Endodermal cell (in vitro differentiated cells): ENCODE results near the gene CELF4. TPM values are rescaled to one million over a fixed set of nuclear protein-coding genes. Genes with fewer than 3 reads are reported as not detected.

Experiments used
- DNase-seq: peaks from one replicate; pipeline ENCODE4 v3.0.0-alpha.2; 2017
- H3K27ac ChIP-seq: 2 replicates; pipeline ENCODE4 v1.5.1; 2013; ENCODE audit warnings: mild to moderate bottlenecking, low read depth, low read length, moderate library complexity
- H3K27me3 ChIP-seq: 2 replicates; pipeline ENCODE4 v1.6.1; 2013; ENCODE audit warnings: mild to moderate bottlenecking, low read length, moderate library complexity; ENCODE audit not compliant: insufficient read depth, control insufficient read depth, poor library complexity, severe bottlenecking
- H3K36me3 ChIP-seq: 2 replicates; pipeline ENCODE4 v1.7.0; 2013; ENCODE audit warnings: mild to moderate bottlenecking, low read length, moderate library complexity; ENCODE audit not compliant: control insufficient read depth, insufficient read depth
- H3K4me1 ChIP-seq: one replicate; pipeline ENCODE4 v1.7.0; 2013; ENCODE audit warnings: low read length; ENCODE audit not compliant: control insufficient read depth, insufficient read depth
- H3K4me3 ChIP-seq: 2 replicates; pipeline ENCODE4 v1.5.1; 2013; ENCODE audit warnings: mild to moderate bottlenecking, low read length, moderate library complexity
- H3K9ac ChIP-seq: 2 replicates; pipeline ENCODE4 v1.6.1; 2013; ENCODE audit warnings: mild to moderate bottlenecking, low read length, moderate library complexity; ENCODE audit not compliant: poor library complexity, severe bottlenecking; ENCODE audit errors: extremely low read depth
- H3K9me3 ChIP-seq: 2 replicates; pipeline ENCODE4 v1.6.1; 2013; ENCODE audit warnings: mild to moderate bottlenecking, low read length, moderate library complexity; ENCODE audit not compliant: control insufficient read depth
- H3K27ac Mint-ChIP-seq: 2 replicates; pipeline ENCODE4 v1.8.0; 2020; ENCODE audit warnings: mixed read lengths
- H3K27me3 Mint-ChIP-seq: 2 replicates; pipeline ENCODE4 v1.8.0; 2021; ENCODE audit warnings: mild to moderate bottlenecking, mixed read lengths; ENCODE audit not compliant: insufficient read depth
- H3K36me3 Mint-ChIP-seq: 2 replicates; pipeline ENCODE4 v1.8.0; 2020; ENCODE audit warnings: low read depth, mixed read lengths
- H3K4me1 Mint-ChIP-seq: 2 replicates; pipeline ENCODE4 v1.8.0; 2020; ENCODE audit warnings: mixed read lengths
- H3K4me3 Mint-ChIP-seq: 2 replicates; pipeline ENCODE4 v1.8.0; 2020; ENCODE audit warnings: mild to moderate bottlenecking, moderate library complexity, mixed read lengths
- H3K9me3 Mint-ChIP-seq: 2 replicates; pipeline ENCODE4 v1.8.0; 2020; ENCODE audit warnings: mild to moderate bottlenecking, mixed read lengths
- WGBS, 2 experiments: methylation state at CpG; one replicate each; pipeline versions ENCODE4 v1.1.5 to v1.1.7; 2013; ENCODE audit warnings: missing lambda C conversion rate in 2 of 2, mixed read lengths in 1 of 2; ENCODE audit not compliant: insufficient coverage in 1 of 2, insufficient read length in 1 of 2; 5-methylcytosine and 5-hydroxymethylcytosine counted together
- total RNA-seq, 2 donors: library from RNA; stranded (reverse); fragmentation: NEBNext Ultra II Directional in 1 of 2; extraction: Animal tissue kit (Norgen Biotek cat#: 25700) in 1 of 2; gene quantifications; 2 replicates in 1 of 2; 3 replicates in 1 of 2; pipeline ENCODE4 v1.2.1, GENCODE V29; 2021
- TF ChIP-seq, protein P1 (sequence below): fragments of 200-600 bp; sonication (generic); conservative IDR thresholded peaks from 2 replicates; pipeline ENCODE4 v1.5.0; 2021; ENCODE audit warnings: antibody characterized with exemption, mild to moderate bottlenecking

CELF4 gene
- total RNA-seq, 2 donors from 2014 or later = 5.7 to 6.7 TPM

DNA sequence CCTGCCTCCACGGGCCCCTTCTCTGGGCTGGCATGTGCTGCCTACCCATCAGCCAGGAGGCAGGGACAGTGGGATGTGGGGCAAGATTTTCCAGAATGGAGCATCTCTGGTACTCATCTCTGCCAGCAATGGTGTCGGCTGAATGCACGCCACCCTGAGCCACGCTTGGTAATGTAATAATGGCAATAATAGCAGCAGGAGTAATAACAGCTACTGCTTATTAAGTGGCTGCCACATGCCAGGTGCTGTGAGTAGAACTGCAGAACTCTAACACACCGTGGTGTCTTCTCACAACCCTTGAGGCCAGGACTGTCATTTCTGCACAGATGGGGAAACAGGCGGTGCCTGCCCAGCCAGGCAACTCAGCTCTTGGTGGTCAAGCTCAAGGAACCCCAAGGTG is 113.6 kb downstream of the CELF4 start:
- H3K9ac ChIP-seq = no peak overlapping the region
- H3K4me1 ChIP-seq = no peaks in the 10 kb centered on the region
- no peaks in the 10 kb centered on the region for H3K27me3 ChIP-seq
- peaks cover 6% of the 10 kb centered on the region for H3K4me1 Mint-ChIP-seq
- H3K27ac Mint-ChIP-seq = no peak overlapping the region
- peaks cover 1% of the 10 kb centered on the region for H3K27me3 Mint-ChIP-seq
- no peak overlapping the region for H3K4me3 ChIP-seq
- no peaks in the 10 kb centered on the region for H3K9me3 Mint-ChIP-seq
- no peaks in the 10 kb centered on the region for H3K36me3 ChIP-seq
- no peak overlapping the region for H3K4me3 Mint-ChIP-seq
- no peaks in the 10 kb centered on the region for H3K36me3 Mint-ChIP-seq
- H3K27ac ChIP-seq = no peak overlapping the region
- 88 to 96% methylated on average over 5 to 6 of the region's 6 CpGs for WGBS, 2 experiments
- no peak for DNase-seq
- TF ChIP-seq, protein P1, sequence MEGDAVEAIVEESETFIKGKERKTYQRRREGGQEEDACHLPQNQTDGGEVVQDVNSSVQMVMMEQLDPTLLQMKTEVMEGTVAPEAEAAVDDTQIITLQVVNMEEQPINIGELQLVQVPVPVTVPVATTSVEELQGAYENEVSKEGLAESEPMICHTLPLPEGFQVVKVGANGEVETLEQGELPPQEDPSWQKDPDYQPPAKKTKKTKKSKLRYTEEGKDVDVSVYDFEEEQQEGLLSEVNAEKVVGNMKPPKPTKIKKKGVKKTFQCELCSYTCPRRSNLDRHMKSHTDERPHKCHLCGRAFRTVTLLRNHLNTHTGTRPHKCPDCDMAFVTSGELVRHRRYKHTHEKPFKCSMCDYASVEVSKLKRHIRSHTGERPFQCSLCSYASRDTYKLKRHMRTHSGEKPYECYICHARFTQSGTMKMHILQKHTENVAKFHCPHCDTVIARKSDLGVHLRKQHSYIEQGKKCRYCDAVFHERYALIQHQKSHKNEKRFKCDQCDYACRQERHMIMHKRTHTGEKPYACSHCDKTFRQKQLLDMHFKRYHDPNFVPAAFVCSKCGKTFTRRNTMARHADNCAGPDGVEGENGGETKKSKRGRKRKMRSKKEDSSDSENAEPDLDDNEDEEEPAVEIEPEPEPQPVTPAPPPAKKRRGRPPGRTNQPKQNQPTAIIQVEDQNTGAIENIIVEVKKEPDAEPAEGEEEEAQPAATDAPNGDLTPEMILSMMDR = no peak
- H3K9me3 ChIP-seq = no peaks in the 10 kb centered on the region

DNA sequence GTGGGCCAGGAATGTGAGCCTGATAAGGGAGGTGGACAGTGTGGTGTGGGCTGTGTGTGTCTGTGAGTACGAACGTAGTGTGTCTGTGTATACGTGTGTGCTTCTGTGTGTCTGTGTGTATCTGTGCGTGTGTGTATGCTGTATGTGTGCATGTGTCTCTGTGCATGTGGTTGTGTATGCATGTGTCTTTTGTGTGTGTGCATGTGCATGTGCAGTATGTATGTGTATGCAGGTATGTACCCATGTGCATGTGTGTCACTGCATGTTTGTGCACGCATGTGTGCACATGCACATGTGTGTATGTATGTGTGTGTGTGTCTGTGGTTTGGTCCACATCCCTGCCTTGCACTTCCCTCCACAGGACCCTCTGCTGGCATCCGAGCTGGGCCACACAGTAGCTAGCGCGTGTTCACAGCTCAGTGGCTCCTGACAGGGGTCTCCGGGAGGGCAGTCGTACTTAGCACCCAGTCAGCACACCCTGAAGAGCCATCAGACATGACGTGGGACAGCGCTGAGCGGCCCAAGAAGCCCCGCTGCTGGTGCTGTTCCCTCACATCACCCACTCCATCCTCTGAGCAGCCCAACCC is 114.3 kb downstream of the CELF4 start:
- Mint-ChIP-seq H3K27me3 (peaks cover 1% of the 10 kb centered on the region), H3K27ac (peak overlapping the region; percentile 2), H3K36me3 (no peaks in the 10 kb centered on the region), H3K9me3 (no peaks in the 10 kb centered on the region), H3K4me1 (peaks cover 6% of the 10 kb centered on the region), H3K4me3 (no peak overlapping the region)
- H3K9me3 ChIP-seq = no peaks in the 10 kb centered on the region
- peak overlapping the region; percentile 75 for H3K27ac ChIP-seq
- no peak overlapping the region for H3K4me3 ChIP-seq
- H3K4me1 ChIP-seq = no peaks in the 10 kb centered on the region
- TF ChIP-seq, protein P1 = no peak
- H3K27me3 ChIP-seq = no peaks in the 10 kb centered on the region
- DNase-seq = no peak
- no peaks in the 10 kb centered on the region for H3K36me3 ChIP-seq
- H3K9ac ChIP-seq = no peak overlapping the region
- 89 to 100% methylated on average over 3 to 14 of the region's 14 CpGs for WGBS, 2 experiments

DNA sequence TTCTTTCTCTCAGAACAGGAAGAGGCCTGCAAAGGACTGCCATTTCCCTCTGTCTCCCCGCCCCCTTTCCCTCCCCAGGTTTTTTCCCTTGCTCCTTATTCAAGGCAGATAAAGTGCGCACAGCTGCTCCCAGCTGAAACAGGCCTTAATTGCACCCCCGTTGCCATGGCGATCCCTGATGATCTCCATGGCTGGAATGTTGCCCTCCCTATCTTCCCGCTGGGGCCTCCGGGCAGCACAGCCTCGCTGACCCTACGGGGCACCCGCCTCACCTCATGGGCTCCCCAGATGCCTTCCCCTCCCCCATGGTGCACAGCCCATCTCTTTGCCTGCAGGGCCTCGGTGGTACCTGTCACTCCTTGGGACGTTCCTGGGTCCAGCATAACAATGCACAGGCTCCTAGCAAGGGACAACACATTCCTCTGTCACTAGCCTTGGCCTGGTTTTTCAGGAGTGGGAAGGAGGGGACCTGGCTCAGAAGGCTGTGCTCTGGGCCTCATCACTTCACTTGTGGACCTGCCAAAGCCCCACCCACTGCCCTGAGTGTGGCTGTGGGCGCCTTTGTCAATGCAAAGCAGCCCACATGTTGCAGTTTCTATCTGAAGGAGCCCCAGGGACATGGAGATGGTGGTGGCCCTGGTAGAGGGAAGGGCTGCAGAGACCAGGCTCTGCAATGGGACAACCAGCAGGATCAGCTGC is 115.0 kb downstream of the CELF4 start:
- Mint-ChIP-seq H3K36me3 (no peaks in the 10 kb centered on the region), H3K4me3 (no peak overlapping the region), H3K27ac (no peak overlapping the region), H3K4me1 (peaks cover 11% of the 10 kb centered on the region), H3K9me3 (no peaks in the 10 kb centered on the region), H3K27me3 (no peaks in the 10 kb centered on the region)
- H3K27me3 ChIP-seq = no peaks in the 10 kb centered on the region
- DNase-seq = peak; percentile 76
- peak overlapping the region; percentile 75 for H3K27ac ChIP-seq
- no peak overlapping the region for H3K9ac ChIP-seq
- H3K36me3 ChIP-seq = no peaks in the 10 kb centered on the region
- H3K4me1 ChIP-seq = no peaks in the 10 kb centered on the region
- no peaks in the 10 kb centered on the region for H3K9me3 ChIP-seq
- TF ChIP-seq, protein P1 = no peak
- no peak overlapping the region for H3K4me3 ChIP-seq
- WGBS, 2 experiments = 21 to 57% methylated on average over 6 to 12 of the region's 12 CpGs
